Epithelial cell of esophagus (primary cell): ENCODE measurements around the gene PLA2G4C.

ENCODE experiments used
- DNase-seq: peaks from one replicate; pipeline ENCODE4 v3.0.0; 2010; ENCODE audit warnings: low read depth
- H3K4me3 ChIP-seq: 2 replicates; pipeline ENCODE4 v1.5.1; 2011; ENCODE audit warnings: mild to moderate bottlenecking, low read length, control low read depth
- TF ChIP-seq, protein P1 (sequence below): IDR thresholded peaks from 2 replicates; pipeline ENCODE4 v1.5.1; 2011; ENCODE audit warnings: low read depth, mild to moderate bottlenecking, low read length, control low read depth, inconsistent platforms; ENCODE audit not compliant: insufficient read depth; ENCODE audit errors: missing control alignments

PLA2G4C gene

DNA sequence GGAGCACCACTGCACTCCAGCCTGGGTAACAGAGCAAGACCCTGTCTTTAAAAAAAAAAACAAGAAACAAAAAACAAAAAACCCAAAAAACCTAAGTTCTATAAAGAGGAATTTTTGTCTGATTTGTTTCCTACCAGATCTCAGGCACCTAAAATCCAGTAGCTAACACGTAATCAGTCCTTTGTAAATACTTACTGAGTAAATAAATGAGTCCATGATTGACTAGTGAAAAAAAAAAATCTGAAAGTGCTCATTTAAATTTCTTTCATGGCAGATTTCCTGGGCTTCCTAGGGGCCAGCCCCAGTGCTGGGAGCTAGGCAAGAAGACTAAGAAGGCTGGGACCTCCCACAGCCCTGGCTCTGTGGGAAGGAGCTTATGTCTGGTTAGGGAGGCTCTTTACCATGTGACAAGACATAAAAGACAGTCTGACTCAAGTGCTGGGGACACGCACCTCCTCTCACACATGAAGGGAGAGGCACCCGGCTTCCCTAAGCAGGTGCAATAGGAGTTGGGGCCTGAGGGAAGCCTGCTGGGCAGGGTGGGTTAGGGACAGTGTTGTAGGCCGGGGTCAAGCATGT, 37.1 kb upstream of the PLA2G4C start:
- no peak overlapping the region for H3K4me3 ChIP-seq
- TF ChIP-seq, protein P1, sequence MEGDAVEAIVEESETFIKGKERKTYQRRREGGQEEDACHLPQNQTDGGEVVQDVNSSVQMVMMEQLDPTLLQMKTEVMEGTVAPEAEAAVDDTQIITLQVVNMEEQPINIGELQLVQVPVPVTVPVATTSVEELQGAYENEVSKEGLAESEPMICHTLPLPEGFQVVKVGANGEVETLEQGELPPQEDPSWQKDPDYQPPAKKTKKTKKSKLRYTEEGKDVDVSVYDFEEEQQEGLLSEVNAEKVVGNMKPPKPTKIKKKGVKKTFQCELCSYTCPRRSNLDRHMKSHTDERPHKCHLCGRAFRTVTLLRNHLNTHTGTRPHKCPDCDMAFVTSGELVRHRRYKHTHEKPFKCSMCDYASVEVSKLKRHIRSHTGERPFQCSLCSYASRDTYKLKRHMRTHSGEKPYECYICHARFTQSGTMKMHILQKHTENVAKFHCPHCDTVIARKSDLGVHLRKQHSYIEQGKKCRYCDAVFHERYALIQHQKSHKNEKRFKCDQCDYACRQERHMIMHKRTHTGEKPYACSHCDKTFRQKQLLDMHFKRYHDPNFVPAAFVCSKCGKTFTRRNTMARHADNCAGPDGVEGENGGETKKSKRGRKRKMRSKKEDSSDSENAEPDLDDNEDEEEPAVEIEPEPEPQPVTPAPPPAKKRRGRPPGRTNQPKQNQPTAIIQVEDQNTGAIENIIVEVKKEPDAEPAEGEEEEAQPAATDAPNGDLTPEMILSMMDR: no peak
- no peak for DNase-seq

DNA sequence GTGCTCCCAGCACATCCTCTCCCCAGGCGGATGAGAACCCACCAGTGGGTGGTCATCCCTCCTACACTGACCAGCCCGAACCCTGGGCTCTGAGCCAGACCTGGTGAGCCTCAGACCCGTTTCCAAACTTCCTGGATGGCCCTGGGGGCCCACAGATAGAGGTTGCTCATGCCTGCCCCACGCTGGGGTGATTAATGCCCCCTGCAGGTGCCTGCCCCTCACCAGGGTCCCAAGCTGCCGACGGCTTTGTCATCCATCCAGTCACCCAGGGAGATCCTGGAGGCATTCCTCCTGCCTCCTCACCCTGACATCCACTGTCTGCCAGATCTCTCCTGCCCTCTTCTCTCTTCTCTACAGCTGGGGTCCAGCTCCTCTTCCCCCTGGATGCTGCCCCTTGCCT, 28.4 kb upstream of the PLA2G4C start:
- no peak overlapping the region for H3K4me3 ChIP-seq
- no peak for DNase-seq
- TF ChIP-seq, protein P1: no peak

DNA sequence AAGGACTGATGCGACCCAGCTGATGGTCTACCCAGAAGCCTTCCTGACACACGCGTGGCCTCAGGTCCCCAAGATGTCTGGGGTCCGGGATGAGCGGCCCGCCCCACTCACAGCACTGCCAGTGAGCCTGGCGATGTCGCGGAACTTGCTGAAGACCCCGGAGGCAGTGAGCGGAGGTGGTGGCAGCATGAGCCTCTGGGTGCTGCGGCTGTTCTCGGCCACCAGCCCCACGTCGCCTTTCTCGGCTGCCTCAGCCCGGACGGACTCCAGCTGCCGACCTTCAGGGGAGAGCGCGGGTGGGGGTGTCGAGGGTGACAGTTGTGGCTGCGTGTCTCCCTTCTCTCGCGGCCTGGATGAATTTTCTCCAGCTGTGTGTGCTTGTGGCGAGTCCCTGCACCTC, 26.8 kb upstream of the PLA2G4C start:
- DNase-seq: no peak
- TF ChIP-seq, protein P1: no peak
- no peak overlapping the region for H3K4me3 ChIP-seq

DNA sequence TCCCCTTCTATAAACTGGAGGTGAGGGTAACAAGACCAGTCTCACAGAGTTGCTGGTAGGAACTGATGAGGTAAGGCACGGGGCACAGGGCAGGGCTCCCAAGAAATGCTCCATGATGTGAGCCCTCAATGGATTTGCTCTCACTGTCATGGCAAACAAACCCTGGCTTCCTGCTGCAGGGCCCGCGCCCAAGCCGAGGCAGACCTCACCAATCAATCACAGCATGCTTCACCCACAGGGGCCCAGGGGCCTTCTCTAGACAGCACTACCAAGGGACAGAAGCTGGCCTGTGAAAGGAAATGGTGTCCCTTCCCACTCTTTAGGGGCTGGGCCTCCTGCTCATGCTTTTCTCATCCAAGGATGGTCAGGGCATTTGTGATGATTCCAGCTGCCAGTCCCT, 25.9 kb upstream of the PLA2G4C start:
- no peak overlapping the region for H3K4me3 ChIP-seq
- DNase-seq: no peak
- TF ChIP-seq, protein P1: no peak

DNA sequence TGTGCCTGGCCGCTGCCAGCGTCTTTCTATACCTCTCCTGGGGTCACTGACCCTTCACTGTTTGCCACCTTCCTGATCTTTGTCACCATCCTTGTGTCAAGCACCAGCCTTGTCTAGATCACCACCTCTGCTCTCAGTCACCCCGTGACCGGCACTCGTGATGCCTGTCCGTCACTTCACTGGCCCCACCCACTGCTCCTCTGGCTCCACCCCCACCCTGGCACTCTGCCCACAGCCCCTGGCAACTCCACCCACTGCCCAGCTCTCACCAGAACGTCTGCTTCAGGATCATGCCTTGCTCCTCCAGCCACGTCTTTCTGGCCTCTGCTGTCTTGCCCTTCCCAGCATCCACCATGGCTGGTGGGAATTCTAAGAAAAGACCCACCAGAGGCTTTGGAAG, 24.8 kb upstream of the PLA2G4C start:
- peak; percentile 13 for DNase-seq
- TF ChIP-seq, protein P1: no peak
- H3K4me3 ChIP-seq: no peak overlapping the region

DNA sequence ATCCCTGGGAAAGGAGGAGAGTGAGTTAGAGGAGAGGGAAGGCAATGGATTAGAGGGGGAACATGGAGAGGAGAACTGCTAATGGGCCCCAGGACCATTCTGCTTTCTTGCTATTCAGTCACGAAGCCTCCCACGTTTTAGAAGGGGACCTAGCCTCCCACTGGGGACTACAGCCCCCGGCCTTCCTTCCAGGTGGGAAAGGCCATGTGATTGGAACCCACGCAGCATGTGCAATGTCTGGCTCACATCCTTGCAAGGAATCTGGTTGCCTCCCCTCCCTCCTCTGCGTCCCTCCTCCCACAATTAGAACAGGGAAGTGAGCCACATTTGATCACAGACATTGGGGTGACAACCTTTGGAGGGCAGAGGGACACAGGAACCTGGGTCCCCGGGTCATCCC, 22.5 kb upstream of the PLA2G4C start:
- no peak for DNase-seq
- H3K4me3 ChIP-seq: no peak overlapping the region
- TF ChIP-seq, protein P1: no peak

DNA sequence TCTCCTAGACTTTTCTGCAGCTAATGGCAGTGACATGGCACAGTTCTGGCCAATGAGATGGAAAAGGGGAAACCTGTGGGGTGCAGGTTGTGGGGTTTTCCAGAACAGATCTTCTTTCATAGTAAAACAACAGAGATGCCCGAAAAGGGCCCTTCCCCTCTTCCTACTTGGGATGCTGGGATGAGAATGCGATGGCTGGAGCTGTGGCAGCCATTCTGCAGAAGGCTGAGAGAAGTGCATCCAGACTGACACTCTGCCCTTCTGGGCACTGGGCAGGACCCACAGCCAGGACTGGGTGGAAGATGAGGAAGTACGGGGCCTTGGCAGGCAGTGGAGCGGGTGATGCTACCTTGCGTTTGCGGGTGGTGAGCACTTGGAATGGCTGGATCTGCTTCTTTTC, 16.9 kb upstream of the PLA2G4C start:
- TF ChIP-seq, protein P1: no peak
- H3K4me3 ChIP-seq: no peak overlapping the region

More for the DNA sequence above, 16.9 kb upstream of the PLA2G4C start:
- no peak for DNase-seq
